Cardiac septum (tissue), 1 donor: ENCODE results near the gene SLC6A2. TPM values are rescaled to one million over a fixed set of nuclear protein-coding genes. Genes with fewer than 3 reads are reported as not detected.
"Not testable (repeated sequence)": the region's sequence is repeated elsewhere in the genome, so short reads cannot be mapped to it uniquely, and the experiment has no call there.

Source experiments
- DNase-seq: peaks from one replicate; pipeline ENCODE4 v3.0.0-alpha.2; 2020; ENCODE audit warnings: low spot score
- intact Hi-C: fragments of 100-400 bp; cut with DNase I; formaldehyde crosslinking; loops from one replicate; pipeline ENCODE4 v1.14.0; 2022
- total RNA-seq: library from RNA; stranded (reverse); fragmentation: NEBNext Ultra II Directional; extraction: Animal tissue kit (Norgen Biotek cat#: 25700); gene quantifications from one replicate; pipeline ENCODE4 v1.2.1, GENCODE V29; 2021
- donor health status: DM: no; HTN: no; CAD: no.

SLC6A2 gene
- total RNA-seq, 1 donor from 2014 or later = not detected

DNA sequence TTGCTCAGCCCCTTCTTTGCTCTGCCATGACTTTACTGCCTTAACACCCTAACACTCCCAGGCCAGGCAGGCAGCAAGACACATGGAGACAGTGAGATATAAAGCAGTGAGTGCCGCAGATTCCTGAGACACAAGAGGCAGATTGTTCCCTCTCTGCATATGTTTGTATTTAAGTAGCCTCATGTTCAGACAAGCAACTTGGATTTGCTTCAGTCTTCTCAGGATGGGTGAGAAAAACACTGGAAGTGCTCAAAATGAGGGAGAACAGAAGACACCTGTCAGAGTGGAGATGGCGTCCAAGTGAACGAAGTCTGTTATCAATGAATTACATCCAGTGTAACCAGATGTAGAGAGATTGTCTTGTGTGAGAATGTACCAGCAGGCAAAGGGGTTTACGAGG, 90.3 kb downstream of the SLC6A2 start:
- intact Hi-C loops = no loop called here
- DNase-seq = no peak

DNA sequence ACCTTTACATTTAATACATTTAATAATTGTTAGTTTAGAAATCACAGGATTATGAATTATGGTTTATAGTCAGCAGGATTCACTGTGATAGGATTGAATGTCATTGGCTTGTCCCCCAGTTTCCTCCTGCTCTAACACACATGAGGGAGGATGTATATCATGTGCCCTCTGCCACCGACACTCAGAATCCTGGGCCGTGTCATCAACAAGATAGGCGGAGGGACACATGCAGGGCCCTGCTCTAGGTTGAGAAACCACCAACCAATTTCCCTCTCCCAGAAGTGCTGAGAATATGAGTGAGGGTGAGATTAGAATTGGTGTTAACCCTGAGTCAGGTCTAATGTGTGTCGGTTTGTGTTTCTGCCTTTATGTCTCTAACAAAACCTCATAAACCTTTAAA, 92.0 kb downstream of the SLC6A2 start:
- DNase-seq = no peak
- intact Hi-C loops = no loop called here

DNA sequence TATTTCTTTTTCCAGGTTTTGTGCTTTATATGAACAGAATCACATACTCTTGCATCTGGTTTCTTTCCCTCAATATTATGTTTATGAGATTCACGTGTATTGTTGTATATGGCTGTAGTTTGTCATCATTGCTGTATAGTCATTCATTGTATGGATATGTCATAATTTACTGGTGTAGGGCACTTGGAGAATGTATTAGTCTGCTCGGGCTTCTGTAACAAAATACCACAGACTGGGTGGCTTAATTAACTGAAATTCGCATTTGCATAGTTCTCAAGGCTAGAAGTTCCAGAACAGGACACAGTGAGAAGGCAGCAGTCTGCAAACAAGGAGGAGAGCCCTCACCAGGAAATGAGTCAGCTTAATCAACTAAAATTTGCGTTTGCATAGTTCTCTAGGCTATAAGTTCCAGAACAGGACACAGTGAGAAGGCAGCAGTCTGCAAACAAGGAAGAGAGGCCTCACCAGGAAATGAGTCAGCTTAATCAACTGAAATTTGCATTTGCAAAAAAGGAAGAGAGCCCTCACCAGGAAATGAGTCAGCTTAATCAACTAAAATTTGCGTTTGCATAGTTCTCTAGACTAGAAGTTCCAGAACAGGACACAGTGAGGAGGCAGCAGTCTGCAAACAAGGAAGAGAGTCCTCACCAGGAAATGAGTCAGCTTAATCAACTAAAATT, 96.8 kb downstream of the SLC6A2 start:
- DNase-seq, intact Hi-C loops: not testable (repeated sequence)

DNA sequence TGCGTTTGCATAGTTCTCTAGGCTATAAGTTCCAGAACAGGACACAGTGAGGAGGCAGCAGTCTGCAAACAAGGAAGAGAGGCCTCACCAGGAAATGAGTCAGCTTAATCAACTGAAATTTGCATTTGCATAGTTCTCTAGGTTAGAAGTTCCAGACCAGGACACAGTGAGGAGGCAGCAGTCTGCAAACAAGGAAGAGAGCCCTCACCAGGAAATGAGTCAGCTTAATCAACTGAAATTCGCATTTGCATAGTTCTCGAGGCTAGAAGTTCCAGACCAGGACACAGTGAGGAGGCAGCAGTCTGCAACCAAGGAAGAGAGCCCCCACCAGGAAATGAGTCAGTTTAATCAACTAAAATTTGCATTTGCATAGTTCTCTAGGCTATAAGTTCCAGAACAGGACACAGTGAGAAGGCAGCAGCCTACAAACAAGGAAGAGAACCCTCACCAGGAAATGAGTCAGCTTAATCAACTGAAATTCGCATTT, 97.4 kb downstream of the SLC6A2 start:
- intact Hi-C loops, DNase-seq: not testable (repeated sequence)

Other genes starting within 250 kb of the SLC6A2 start
- gene MMP2, start 176.8 kb upstream of the SLC6A2 start, total RNA-seq = 83.8 TPM
- 8.5 TPM for gene LPCAT2, start 146.9 kb upstream of the SLC6A2 start, total RNA-seq
- 0.57 TPM for gene CAPNS2, start 89.3 kb upstream of the SLC6A2 start, total RNA-seq
- 9.9 TPM for gene CES1, start 177.1 kb downstream of the SLC6A2 start, total RNA-seq
- gene CES5A, start 219.4 kb downstream of the SLC6A2 start, total RNA-seq = not detected